GM21529 (cell line): Measurements from ENCODE around the gene LMO7.
"Not testable (repeated sequence)": the region's sequence is repeated elsewhere in the genome, so short reads cannot be mapped to it uniquely, and the experiment has no call there.

ENCODE experiments used
- ATAC-seq: cut with Tn5 transposase; IDR thresholded peaks from one replicate; pipeline ENCODE4 v1.9.1; 2021; ENCODE audit not compliant: unreplicated experiment

LMO7 gene

DNA sequence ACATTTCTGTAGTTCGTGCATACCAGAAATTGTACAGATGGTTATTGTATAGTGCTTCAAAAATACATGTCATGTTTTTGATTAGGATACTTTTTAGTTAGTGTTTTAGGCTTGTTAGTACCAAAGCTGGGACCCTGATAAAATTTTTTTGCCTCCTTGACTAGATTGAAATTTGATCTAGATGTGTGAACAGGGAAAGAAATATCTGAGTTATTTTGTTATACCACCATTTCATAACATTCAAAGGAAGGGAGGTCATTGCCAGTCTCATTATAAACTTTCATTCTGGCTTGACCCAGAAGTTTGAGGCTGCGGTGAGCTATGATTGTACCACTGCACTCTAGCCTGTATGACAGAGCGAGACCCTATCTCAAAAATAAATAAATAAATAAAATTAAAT, 9.0 kb downstream of the LMO7 start:
- no peak for ATAC-seq

DNA sequence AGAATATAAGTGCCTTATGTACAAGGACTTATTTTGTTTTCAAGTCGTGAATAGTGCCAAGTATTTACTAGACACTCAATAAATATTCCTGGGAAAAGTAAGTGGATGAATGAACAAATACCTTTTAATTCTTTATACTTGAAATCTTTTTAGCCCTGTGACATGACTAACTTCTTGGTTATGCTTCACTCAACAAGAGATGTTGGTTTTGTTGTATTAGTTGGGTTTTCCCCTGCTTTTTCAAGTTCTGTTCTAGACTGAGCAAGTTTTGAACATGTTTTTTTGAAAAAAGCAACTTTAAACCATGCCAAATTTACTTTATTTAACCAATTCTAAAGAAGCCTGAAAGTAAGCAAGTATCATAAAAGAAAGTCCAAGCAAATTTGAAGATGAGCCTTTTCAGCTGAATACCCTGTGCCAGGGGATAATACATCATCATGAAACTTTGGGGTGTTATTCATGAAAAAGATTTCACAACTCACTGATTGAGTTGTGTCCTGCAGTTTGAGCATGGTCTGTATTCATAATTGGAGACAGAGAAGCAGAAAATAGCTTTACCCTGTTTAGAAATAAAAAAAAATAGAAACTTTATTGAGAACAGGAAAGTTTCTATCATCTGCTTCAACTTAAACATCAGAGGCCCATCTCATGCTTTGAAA, 11.1 kb downstream of the LMO7 start:
- peak; percentile 84 for ATAC-seq

DNA sequence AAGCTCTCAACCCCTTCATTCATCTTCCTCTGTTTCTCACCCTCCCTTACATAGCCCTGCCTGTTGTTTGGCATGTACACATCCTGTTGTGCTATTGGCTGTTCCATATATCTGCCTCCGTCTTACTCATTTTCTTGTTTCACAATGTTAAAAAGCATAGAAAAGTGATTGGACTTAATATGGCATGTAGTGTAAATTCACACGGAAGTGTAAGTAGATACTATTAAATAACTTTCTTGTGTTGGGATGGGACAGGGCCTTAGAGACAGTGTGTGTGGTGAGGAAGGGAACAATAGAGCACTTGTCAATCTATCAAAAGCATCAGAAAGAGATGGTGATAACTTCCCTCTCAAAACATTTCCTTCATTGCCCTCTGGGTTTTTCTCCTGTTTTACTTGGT, 12.3 kb downstream of the LMO7 start:
- no peak for ATAC-seq

DNA sequence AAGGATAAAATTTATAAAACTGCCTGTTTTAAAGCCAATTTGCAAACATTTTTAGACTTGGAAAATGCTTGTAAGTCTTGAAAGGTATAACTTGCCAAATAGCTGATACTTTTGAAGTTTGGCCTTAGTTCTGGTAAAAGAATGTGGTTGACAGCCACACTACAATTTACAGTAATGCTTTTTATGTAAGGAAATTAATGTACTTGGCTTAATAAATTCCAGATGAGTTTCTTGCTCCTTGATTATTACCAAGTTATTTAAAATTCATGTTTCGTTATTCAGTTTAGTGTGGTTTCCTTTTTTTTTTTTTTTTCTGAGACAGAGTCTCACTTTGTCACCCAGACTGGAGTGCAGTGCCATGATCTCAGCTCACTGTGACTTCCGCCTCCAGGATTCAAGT, 14.9 kb downstream of the LMO7 start:
- no peak for ATAC-seq

DNA sequence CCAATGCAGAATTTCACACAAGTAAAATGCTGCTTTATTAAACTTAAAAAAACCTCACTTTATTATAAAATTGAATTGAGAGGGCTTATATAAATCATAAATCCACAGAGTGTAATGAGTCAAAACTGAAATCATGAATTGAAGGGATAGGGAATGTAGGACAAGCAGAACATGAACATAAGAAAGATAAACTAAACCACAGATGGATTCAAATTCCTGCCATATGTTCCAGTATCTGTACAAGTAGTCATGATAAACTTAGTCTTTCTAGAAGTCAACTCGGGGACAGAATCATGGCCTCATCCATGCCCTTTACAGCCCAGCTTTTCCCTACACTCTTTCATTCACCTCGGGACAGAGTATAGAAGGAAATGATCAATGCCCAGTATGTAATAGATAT, 16.6 kb downstream of the LMO7 start:
- no peak for ATAC-seq

DNA sequence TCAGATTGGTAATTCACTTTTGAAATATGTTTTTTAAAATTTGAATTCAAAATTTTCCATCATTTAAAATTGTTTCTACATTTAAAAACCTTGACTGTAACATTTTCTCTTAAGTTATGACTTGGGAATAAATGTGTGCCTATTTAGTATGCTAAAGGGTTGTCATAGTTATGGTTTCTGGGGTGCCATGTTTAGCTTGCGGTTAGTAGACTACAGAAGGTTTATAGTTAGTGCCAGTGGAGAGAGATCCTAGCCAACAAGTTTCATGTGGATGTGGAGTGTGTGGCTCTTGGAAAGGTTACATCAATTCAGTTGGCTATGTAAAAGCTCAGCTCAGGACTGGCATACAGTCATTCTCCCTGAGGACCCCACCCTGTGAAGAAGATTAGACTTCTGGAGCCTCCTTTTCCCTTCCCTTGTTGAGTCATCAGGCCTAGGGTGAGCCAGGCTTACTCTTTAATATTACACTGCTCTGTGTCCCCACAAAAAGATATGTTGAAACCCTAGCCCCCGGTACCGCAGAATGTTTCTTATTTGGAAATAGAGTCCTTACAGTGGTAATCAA, 20.4 kb downstream of the LMO7 start:
- ATAC-seq: no peak

DNA sequence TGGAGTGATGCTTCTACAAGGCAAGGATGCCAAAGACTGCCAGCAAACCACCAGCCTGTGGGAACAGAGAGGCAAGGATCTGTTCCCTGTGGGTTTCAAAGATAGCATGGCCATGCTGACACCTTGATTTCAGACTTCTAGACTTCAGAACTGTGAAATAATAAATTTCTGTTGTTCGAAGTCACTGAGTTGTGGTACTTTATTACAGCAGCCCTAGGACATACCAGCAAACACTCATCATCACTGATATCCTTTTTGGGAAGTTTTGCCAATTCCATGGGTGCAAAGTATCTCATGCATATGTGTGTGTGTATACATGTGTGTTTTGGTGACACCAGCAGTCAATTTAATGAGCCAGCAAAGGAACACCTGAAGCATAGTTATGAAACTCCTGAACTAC, 21.0 kb downstream of the LMO7 start:
- ATAC-seq: no peak

DNA sequence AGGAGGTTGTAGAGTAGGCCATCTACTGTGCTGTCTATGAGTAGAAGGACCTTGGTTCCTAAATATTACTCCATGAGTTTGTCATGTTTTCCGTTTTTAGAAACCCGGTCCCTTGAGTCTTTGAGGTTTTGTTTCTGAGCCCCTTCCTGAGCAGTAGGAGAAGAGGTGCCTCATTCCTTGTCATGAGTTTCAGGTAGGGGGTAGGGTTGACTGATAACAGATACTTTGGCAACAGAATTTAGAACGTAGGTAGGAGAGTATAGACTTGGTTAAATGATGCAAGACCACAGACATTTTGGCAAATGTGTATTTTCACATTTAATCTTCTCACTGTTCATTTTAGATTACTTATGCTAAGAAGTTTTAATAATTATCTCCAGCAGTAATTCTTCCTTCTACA, 24.6 kb downstream of the LMO7 start:
- ATAC-seq: peak; percentile 60

DNA sequence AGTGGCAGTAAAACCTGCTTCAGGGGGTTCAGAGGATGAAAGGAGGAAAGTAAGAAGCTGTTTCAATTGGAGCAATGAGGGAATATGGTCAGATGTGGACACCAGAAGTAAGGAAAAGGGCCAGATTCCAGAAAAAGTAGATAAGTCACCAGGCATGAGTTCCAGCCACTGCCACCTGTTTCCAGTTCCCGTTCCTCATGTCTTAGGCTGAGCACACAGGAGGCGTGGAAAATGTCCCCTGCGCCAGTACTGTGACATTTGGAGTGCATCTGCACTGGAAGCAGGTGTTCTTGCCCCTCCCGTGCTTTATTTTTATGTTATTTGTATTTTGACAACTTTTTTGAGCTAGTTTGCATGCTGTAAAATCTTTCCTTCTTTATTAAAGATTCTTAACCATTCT, 25.3 kb downstream of the LMO7 start:
- no peak for ATAC-seq

DNA sequence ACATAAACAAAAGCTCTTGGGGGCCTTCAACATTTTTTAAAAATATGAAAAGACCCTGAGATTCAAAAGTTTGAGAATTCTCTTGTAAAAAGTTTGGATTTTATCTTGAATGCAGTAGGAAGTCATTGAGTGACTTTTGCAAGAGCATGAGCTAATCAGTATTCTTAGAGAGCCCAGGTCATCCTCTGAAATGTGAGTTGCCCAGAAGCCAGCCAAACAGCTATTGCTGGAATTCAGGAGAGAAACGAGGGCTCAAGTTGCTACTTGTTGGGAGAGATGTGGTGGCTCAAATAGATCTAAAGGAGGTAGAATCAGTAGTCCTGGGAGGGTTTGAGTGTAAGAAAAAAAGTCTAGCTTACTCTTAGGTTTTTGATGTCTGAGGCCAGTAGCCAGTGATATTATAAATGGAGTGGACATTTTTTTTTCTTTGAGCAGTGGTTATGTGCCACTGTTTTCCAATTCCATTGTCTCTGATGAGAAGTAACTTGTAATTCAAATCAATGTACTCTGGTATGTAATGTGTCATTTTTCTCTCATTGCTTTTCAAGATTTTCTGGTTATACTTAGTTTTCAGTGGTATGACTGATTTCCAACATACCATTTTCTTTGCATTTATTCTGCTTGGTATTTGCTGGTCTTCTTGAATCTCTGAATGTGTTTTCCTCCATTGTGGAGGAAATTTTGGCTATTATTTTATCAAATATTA, 30.7 kb downstream of the LMO7 start:
- no peak for ATAC-seq

DNA sequence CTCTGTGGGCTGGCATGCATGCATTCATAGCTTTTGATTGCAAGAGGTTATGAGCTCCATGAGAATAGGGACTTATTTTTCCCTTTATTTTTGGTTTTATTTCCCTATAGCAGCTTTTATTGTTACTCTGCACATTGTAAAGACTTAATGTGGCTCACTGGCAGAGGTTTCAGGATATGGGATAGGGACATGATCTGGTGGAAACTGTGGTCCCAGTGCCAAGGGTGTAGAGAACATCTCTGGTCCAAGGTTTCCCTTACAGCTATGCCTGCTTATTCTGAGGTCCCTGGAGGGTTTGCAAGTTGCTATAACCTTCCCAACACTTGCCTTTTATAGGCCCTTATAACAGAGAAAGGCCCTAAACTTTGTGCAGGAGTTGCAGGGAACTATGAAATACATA, 33.6 kb downstream of the LMO7 start:
- ATAC-seq: no peak

DNA sequence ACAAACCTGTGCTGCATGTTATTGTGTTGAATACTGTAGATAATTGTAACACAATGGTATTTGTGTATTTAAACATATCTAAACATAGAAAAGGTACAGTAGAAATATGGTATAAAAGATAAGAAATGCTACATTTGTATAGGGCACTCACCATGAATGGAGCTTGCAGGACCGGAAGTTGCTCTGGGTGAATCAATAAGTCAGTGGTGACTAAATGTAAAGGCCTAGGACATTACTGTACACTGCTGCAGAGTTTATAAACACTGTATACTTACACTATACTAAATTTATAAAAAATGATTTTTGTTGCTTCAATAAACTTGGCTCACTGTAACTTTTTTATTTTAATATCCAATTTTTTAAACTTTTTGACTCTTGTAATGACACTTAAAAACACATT, 34.4 kb downstream of the LMO7 start:
- no peak for ATAC-seq

DNA sequence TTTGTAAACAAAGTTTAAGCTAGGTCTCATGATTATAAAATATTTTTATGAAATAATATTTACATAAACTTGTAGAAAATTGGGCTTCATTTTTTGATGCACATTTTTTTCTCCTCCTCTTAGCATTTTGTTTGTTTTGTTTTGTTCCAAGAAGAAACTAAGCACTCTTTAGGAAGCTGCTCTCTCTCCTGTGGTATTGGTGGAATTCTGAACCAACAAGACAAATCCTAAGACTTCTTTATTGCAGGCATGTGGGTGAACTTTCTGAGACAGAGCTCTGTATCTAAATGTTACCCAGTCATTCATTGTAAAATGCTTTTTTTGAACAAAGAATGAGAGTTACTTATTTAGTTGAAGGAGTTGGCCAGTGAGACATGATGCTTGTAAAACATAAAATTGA, 39.3 kb downstream of the LMO7 start:
- ATAC-seq: no peak

DNA sequence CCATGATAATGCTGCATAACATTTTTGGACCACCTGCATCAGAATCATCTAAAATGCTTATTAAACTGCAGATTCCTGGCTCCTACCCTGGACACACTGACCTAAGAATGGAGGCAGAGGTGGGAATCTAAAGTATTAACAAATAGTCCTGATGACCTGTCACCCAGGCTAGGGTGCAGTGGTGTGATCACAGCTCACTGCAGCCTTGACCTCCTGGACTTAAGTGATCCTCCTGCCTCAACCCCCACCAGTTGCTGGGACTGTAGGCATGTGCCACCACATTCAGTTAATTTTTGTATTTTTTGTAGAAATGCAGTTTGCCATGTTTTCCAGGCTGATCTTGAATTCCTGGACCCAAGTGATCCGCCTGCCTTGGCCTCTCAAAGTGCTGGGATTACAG, 43.3 kb downstream of the LMO7 start:
- no peak for ATAC-seq

DNA sequence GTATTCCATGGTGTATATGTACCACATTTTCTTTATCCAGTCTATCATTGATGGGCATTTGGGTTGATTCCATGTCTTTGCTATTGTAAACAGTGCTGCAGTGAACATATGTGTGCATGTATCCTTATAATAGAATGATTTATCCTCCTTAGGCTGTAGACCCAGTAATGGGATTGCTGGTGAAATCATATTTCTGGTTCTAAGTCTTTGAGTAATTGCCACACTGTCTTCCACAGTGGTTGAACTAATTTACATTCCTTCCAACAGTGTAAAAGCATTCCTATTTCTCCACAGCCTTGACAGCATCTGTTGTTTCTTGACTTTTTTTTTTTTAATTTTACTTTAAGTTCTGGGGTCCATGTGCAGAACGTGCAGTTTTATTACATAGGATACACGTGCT, 44.1 kb downstream of the LMO7 start:
- not testable (repeated sequence) for ATAC-seq

DNA sequence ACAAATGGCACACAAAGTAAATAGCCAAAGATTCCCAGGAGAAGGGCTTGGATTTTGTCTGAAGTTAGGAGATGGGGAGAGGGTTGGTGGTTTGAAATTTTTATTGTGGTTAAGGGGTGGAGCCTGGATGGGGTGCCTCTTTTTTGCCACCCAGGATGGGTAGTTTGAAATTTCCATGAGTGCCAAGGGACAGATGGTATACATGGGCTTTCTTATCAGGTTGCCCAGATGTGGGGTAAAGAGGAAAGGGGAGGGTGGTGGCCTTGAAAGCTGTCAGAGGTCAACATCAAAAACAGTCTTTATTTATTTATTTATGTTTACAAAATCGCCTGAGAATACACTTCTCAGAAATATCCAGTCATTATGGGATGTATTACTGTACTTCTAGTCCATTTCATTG, 46.2 kb downstream of the LMO7 start:
- no peak for ATAC-seq

DNA sequence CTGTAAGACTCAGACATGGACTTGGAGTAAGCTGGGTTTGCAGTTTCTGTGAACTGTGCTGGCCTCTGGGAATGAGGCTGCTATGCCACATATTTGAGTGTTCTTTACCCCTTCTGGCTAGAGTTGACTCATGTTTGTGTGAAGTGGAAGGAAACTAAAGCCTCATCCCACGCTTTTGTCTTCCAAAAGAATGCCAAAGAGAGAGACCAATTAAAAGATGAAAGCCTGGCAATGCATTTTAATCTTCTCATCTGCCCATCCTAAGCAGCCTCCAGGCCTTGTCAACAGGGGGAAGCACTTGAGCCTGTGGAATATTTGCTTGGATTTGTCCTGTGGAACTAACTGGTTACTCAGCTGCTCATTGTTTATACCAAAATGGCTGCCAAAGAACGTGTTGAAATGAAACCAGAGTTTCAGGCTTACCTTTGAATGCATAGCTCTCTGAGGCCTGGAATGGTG, 49.1 kb downstream of the LMO7 start:
- ATAC-seq: peak; percentile 58

DNA sequence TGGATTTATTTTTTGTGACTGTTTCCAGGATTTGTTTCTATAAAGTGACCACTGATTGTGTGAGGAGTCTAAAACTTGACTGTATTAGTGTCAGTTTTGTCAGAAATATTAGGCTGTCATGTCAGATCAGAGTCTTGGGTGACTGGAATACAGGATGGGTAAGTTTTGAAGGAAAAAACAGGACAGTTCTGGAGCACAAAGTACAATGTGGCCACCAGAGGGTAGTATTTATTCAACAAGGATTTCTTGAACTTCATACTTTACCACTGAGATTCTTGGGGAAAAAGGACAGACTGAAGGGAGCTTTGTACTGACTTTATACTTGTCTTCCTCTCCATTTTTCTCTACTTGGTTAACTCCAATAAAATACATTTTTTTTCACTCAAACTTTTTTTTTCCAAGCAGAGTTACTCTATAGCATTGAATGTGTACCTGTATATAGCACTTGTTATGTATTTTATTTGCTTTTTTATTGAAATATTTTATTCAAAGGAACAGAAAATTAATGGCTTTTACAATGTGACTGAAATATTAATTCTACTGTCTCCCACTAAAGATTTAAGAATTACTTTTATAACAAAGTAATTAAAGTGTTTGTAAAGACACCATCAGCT, 51.1 kb downstream of the LMO7 start:
- ATAC-seq: no peak

DNA sequence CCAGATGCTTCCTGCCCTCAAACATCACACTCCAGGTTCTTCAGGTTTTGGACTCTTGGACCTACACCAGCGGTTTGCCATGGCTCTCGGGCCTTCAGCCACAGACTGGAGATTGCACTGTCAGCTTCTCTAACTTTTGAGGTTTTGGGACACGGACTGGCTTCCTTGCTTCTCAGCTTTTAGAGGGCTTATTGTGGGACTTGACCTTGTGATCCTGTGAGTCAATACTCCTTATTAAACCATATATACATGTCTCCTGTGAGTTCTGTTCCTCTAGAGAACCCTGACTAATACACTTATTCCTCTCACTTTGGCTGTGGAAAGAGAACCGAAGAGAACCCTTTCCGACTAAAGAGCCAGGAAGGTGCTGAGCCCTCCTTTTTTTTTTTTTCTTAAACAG, 53.6 kb downstream of the LMO7 start:
- no peak for ATAC-seq

DNA sequence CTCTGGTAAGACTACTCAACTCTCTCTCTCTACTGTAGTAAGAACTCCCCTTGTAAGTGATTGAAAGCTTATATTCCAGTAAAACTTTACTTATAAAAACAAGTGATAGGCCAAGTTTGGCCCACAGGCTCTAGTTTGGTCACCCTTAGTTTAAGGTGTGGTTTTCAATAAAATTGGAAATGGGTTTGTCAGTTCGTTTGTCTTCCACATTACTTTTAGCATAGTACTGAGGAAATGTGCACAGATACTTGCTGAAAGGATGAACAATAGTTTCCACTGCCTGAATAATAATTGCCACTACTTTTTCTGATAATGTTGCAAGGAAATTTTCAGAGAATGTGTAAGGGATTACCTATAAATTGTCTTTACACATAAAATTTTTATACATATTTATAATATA, 54.5 kb downstream of the LMO7 start:
- no peak for ATAC-seq

DNA sequence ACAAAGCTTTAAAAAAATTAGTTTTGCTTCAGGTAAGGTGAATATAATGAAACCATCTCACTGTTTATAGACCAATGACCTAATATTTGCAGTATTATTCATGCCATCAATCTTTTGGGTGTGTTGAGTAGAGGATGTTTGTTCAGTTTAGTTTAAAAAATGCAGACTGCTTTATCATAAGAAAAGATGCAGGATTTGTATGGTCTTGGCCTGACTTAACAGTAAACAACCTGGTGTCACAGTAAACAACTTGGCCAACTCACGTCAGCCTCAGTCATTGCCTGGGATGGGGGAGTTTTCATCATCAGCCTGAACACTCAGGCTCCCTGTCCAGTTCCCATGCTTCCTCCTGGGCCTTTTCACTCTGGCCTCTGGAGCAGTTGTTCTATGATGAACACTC, 55.1 kb downstream of the LMO7 start:
- ATAC-seq: no peak

DNA sequence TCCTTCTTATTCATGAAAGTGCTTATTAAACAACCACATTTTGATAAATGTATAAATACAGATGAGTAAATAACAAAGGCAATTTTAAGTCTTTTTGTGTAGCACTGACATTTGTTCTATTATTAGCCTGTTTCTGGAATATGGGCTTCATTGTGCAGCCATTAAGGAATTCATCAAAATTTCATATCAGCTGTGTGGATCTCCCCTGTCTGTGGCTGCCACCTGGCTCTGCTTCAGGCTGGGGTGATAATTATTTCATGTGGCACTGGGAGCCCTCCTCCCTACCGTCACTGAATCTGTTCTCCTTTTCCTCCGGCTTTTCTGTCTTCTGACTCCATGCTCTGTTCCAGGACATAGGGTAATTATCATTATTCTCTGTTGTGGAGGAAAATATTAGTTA, 57.1 kb downstream of the LMO7 start:
- no peak for ATAC-seq
